Limb (tissue), 2 donors: Measurements from ENCODE around the gene RMP24.

Experiments
- DNase-seq, 2 donors: peaks; one replicate each; pipeline ENCODE4 v3.0.0-alpha.2; 2016; ENCODE audit errors: extremely low spot score in 2 of 2

The RMP24 gene

DNA sequence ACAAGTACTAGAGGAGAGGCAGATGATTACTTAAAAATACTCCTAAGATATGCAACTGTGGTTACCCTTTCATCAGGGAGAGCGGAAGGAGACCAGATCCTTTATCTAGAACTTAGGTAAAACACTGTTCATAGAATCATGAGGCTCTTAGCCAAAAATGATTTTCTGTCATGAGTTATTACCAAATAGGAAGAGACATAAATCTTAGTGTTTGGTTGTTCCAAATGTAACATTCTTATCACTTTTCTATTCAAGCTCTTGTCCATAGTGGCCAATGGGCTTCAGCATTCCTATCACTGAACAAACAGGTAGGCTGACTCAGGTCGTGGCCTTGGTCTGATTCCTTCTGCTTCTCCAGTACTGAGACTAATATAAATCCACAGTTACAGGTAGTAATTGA, 56.4 kb downstream of the RMP24 start:
- DNase-seq = no peak
